GM21825 (cell line): ENCODE results near the gene TBRG4.

Source experiments
- ATAC-seq: cut with Tn5 transposase; IDR thresholded peaks from one replicate; pipeline ENCODE4 v1.9.1; 2021; ENCODE audit warnings: mild to moderate bottlenecking, moderate library complexity; ENCODE audit not compliant: unreplicated experiment

TBRG4 gene

GRCh38 chr7:45092100-45092930 is 19.2 kb downstream of the TBRG4 start:
- no peak for ATAC-seq

DNA sequence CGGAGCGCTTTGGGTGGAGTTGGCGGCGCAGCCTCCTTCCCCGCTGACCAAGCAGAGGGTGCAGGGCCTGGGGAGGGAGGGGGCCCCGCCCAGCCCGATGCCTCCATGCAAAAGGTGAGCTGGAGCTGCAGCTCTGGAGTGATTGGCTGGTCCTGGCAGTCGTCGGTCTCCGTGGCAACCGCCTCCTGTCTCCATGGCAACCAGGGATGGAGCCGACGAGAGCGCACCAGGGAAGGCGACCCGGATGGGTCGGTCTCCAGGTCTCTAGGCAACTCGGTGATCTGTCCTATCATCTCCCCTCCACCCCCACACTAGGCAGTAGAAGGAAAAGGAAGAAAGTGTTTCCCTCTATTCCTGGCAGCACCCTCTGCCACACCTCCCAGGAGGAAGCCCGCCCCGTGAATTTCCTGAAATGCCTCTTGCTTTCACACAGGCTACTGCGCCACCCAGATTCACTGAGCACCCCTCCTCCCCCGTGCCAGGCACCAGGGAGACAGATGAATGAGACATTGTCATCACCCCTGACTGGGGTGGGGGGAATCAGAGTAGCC is 22.1 kb downstream of the TBRG4 start:
- ATAC-seq = no peak

- ATAC-seq = no peak
Observed at GRCh38 chr7:45088821-45089340, 22.6 kb downstream of the TBRG4 start, which contains the start of gene NACAD. Gene NACAD, minus strand, starts transcription at chr7:45088969. Its CDS starts 75 bp downstream, at chr7:45088894.

DNA sequence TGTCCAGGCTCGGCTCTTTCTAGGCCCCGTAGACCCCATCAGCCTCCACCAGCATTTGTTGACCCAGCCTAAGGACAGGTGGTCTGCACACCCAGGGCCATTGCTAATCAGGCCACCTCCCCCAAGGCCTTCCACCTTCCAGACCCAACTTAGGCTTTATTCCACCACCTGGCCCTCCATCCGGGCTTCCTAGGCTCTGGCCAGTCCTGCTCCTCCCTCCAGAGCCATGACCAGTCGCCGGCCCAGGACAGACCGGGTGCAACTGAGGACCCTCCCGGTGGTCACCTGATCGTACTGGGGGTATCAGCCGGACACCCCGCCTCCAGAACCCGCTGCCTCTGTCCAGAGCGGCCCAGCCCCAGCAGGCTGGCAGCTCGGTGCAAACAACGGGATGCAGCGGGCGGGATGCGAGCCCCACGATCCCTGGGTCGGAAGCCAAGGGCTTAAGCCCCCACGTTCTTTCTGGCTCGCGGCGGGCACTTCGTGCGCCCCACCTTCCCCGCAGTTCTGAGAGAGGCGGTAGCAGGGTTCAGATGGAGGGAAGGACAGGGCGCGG is 23.3 kb downstream of the TBRG4 start:
- ATAC-seq = no peak

DNA sequence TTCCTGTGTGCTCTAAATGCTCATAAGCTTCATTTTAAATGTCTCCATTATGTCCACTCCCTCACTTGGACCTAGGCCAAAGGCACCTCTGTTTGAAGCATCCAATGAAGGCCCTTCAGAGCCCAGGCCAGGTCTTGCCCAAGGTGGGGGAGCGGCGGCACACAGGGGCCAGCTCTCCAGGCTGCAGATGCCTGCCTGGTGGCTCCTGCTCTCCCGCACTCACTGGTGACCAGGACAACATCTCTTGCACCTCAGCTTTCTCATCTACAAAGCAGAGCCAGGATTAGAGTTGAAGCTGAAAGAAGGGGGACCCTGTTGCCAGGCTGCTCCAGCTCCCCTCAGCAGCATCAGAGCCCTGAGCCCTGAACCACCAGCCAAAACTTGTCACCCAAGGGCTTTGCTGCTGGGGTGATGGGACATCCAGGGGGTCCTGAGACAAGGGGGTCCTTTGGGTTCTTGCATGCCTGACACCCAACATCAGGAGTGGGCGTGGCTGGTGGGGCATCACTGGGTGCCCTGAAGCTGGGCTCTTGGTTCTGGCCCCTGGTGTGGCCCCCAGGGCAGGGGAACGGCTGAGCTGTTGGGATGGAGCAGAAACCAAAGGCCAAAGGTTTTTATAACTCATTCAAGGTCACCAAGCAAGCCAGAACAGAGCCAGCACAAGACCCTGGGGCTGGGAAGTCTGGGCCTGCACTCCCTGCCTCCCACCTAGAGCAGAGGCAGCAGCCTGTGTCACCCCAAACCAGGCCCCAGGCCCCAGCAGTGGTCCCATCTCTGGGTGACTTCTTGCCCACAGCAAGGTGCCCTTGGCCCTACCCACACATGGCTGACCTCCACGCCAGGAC is 24.0 kb downstream of the TBRG4 start:
- no peak for ATAC-seq

DNA sequence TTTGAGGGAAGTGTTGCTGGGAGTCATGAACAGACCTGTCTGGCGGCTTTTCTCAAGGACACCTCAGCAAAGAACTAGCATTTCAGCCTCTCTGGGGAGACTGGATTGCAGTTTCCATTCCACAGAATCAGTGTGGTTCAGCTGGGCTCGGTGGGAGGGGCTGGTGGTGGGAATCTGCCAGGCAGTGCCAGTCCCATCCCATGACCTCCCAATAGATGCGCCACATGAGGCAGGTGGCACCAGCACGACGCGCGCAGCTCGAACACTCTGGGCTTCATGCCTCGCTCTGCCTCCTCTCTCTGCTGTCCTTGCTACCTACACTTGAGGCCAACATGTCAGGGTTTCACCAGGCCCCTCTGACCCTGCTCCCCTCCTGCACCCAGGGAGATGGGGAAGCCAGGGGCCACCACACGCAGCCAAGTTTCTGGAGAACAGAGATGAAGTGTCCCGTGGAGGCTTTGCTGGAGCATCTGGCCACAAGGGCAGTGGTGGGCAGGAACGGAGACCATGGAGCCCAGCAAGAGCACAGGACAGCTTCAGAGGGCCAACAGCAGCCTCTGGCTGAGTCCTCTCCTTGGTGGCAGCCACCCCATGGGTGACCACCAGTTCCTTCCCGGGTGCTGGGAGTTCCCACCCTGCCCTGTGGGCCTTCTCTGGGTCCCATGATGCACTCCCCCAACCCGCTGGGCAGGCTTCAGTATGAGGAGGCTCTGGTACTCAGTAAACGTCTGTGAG is 25.0 kb downstream of the TBRG4 start:
- no peak for ATAC-seq

- no peak for ATAC-seq
Observed at GRCh38 chr7:45085619-45086200, 25.8 kb downstream of the TBRG4 start.

DNA sequence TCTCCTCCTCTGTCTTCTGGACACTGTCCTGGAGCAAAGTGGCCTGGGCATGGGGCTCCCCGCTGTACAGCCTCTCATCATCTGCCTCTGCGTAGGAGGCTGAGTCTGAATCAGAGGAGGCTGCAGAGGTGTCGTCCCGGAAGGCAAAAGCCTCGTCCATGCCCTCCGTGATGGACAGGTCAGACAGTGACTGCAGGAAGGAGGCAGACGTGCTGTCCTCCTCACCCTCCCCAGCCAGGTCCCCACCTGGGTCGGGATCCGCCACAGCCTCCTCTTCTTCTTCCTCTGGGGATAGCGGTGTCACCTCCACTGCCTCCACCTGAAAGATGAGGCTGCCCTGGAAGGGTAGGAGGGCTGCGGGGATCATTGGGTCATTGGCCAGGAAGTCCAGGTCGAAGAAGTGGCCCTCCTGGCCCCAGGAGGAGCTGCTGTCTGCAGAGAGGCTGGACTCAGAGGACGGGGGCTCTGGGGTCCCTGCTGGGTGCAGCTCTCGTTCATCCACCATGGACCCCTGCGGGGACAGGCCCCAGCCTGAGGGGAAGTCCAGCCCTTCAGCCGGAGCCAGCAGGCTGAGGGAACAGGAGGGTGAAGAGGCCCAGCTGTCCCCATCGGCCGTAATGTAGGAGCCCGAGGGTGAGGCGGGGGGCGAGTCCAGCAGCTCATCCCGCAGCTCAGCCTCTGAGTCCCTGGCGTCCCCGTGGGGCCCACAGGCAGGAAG is 26.4 kb downstream of the TBRG4 start:
- no peak for ATAC-seq

DNA sequence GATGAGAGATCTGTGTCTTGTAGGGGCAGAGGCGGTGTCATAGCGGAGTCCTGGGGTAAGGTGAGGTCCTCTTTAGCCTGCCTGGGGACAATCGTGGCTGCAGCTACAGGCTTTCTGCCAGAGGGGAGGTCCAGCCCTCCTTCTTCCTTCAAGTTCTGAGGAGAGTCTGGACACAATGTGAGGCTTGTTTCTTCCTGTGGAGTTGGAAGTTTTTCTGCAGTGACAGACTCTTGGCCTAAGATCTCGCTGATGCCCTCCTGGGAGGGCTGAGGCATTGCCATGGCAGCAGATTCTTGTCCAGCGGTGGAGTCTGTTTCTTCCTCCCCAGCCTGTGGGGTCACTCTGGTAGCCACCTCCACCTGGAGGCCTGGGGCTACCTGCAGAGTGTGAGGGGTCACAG is 27.2 kb downstream of the TBRG4 start:
- ATAC-seq = no peak

- no peak for ATAC-seq
Observed at GRCh38 chr7:45082831-45083331, 28.6 kb downstream of the TBRG4 start.

DNA sequence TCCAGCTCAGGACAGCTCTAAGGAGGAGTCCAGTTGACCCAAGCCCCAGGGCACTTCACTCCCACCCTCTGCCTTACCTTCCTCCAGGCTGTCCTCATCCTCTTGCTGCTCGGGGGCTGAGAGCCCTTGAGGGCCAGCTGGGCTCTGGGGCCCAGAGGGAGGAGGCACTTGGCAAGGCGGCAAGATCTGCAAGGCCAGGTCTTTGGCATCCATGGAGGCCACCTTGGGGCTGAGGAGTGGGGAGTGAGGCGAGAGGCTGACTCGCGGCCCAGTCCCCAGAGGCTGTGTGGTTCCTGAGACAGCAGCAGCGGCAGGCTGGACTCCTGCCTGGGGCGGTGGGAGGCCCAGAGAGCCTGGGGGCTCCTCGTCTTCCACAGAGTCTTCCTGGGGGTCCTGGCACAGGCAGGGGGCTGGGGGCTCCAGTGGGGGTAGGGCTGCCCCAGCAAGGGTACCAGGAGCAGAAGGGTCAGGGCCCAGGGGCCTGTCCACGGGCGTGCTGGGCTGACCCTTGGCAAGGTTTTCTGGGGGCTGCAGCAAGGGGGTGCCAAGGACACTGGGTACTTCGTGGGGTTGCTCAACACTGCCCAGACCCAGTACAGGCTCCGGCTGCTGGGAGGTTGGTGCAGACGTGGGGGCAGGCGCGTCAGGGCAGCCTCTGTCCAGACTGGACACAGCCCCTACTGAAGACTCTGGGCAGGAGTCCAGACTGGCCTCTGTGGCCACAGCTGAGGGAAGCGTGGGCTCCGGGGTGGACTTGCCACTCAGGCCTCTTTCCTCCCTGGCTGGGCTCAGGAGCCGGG is 29.3 kb downstream of the TBRG4 start:
- no peak for ATAC-seq

- no peak for ATAC-seq
Observed at GRCh38 chr7:45081670-45081974, 29.9 kb downstream of the TBRG4 start.

- ATAC-seq = no peak
Observed at GRCh38 chr7:45080958-45081669, 30.4 kb downstream of the TBRG4 start.

GRCh38 chr7:45080265-45080957 is 31.1 kb downstream of the TBRG4 start:
- ATAC-seq = no peak

GRCh38 chr7:45078125-45078681 is 33.3 kb downstream of the TBRG4 start:
- no peak for ATAC-seq

DNA sequence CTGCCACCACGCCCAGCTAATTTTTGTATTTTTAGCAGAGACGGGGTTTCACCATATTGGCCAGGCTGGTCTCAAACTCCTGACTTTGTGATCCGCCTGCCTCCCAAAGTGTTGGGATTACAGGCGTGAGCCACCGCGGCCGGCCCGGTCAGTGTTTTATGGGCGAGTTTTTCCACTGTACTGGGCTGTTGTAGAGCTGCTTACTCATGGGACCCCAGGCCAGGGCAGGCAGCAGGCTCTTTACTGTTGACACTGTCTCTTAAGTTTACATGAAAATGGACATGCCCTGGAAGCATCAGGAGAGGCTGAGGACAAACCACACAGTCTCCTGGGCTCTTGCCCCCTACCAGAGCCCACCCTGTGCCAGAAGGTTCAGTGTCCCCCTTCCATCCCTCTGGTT is 33.9 kb downstream of the TBRG4 start:
- ATAC-seq = no peak

- no peak for ATAC-seq
Observed at GRCh38 chr7:45076946-45077345, 34.6 kb downstream of the TBRG4 start.
